ENCODE results near the gene TOR1AIP2.

TOR1AIP2 gene

DNA sequence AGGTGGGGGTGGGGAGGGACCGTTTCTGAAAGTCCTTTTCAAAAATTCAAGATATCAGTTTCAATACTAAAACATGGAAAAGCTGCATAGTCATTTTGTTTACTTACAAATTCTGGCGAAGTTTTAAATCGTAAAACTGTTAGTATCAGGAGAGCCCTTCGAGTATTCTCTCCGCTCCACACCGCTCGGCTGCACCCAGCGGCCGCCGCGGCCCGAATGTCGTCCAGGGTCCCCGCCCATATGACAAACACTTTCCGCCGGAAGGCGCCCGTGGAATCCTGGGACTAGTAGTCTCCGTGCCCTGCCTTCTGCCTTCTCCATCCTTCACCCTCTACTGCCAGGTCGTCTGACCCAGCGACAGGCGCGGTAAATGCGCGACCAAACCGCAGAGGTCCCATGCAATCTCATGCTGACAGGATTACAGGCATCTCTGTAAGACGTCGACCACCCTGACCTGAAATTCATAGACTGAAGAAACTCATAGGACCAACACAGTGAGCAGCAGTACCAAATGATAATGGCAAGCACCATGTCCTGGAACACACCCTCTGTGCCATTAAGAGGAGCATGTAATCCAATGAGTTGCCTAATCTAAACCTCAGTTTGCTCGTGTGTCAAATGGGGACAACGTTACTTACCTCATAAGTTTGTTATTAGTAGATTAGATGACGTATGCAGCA lies at the start of gene TOR1AIP2:
Gene TOR1AIP2, minus strand, starts transcription at position 218 of the 680 bp plus-strand sequence. CDS start 25,138 bp downstream, outside the sequence.
- peak; percentile 85 for DNase-seq

DNA sequence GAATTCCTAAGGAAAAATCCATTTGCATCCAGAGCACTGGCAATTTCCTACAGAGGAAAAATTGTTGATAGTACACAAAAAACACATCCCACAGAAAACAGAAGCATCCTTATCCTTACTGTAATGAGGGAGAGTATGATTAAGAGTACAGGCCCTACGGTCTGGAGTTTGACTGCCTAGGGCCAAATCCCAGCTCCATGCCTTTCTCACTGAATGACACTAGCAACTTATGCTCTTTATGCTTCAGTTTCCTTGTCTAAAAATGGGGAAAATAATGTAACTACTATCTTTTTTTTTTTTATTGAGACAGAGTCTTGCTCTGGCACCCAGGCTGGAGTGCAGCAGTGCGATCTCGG lies 49.2 kb upstream of the TOR1AIP2 start:
- DNase-seq: no peak

DNA sequence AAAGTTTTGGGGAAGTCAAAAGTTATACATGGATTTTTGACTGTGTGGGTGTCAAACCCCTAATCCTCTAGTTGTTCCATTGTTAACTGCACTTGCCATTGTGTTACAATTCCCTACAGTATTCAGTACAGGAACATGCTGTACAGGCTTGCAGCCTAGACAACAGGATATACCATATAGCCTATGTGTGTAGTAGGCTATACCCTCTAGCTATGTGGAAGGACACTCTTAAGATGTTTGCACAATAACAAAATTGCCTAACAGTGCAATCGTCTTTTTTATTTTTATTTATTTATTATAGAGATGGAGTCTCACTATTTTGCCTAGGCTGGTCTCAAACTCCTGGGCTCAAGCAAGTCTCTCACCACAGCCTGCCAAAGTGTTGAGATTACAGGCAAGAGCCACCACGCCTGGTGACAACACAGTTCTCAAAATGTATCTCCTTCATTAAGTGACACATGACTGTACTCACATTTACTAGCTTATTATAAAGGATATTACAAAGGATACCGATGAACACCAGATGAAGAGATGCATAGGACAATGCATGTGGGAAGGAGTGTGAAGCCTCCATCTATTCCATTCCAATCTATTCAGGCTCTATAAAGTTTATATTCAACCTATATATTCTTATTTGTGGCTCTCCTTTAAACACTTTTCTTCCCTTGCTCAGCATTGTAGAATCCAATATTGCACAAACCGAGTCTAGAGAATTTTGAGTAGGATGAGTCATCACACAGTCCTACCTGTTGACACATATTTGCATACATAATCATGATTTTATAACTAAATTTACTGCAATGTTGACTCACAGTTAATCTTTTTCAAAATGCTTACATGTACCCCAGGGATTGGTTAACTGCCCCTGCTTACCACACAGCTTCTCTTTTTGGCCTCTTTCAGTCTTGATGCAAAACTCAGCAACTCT lies 48.6 kb upstream of the TOR1AIP2 start:
- DNase-seq: no peak

DNA sequence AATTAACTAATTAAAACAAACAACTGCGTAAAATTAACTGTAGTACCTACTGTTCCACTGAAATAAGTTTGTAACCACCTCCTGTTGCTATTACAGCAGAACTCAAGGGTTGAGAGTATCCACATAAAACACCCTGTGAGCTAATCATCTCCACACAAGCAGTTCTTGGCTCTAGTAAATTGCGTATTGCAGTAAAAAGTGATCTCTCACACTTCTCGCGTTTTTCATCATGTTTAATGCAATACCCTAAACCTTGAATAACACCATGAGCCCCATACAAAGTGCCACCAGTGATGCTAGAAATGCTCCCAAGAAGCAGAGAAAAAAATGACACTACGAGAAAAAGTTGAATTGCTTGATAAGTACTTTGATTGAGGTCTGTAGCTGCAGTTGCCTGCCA lies 47.7 kb upstream of the TOR1AIP2 start:
- DNase-seq: no peak

DNA sequence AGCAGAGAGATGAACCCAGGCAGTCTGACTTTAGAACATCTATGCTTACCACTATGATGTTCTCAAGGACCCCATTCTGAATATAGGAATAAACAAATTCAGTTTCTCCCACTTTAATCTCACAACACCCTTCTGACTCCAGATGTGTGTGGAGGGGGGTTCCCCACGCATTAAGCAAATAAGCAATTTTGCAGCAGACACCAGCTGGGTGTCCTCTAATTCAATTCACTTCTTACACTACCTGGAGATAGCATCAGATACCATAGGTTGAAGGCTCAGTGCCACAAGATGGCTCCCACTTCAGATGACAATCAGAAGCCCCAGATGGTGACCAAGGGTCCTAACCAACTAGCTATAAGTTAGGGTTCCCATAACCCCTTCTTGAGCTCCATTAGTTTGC lies 46.7 kb upstream of the TOR1AIP2 start:
- DNase-seq: no peak

DNA sequence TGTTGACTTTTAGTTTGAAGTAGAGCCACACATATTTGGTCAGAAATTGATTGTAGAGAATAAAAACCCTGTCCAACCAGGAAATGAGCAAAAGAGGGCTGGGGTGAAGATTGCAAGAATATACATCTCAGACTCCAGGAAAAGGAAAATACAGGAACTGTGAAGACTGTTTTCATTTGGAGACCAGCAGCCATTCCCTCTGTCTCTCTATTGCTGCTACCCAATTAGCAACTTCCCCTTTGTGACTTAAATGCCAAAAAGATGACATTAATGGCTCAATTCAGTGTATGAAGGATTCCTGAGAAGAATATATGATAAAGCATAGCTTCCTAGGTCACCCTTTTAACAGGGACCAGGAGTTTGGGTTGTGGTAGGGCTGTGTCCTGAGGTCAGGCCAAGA lies 45.4 kb upstream of the TOR1AIP2 start:
- DNase-seq: no peak

DNA sequence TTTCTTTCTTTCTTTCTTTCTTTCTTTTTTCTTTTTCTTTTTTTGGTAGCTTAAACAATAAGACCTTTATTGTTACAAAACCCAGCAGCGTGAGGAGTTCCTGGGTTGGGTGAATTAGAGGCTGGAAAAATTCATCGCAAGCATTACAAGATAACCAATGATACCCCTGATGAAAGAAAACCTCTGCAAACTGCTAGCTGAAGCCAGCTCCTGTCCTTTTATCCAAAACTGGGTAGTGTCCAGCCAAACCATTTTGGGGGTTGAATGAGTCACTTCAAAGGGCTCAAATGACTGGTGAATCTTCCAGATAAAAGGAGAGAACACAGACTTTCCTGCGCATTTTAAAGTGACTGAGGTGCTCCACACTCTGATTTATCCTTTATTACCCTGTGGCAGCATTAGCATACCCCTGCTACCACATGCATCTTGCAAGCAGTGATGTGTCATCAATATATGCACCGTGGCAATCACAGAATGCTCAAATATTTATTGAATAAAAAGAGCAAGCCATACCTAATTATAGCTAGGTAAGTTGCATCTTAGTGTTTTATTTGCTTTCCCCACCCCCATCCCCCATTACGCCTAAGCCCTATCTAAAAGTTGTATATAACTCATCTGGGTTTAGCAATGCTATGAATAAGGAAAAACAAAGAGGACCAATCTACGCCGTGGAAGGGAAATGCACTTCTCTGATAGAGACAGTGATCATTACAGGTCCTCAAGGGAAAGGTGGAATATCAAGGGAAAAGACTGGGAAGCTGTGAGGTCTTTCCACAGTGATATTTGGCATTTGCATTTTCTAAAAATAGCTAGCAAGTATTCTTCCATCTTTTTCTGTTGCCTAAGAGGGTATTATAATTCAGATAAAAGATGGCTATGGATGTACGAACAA lies 44.6 kb upstream of the TOR1AIP2 start:
- no peak for DNase-seq

DNA sequence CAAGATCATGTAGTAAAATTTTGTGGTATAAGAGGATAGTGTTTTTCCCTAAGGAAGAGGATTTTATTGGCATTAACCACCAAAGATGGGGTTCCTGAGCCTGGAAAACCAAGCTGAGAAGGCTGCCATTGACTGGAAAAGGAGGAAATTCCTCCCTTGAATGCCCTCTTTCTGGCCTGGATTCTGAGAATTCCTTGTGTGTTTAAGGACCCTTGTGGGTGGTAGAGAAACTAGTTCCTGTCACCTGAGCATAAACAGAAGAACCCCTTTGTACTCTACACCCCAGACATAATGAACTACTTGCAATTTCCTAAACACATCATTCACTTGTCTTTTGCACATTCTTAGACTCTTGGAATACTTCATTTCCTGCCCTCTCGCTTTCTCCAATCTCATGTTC lies 43.9 kb upstream of the TOR1AIP2 start:
- DNase-seq: no peak

DNA sequence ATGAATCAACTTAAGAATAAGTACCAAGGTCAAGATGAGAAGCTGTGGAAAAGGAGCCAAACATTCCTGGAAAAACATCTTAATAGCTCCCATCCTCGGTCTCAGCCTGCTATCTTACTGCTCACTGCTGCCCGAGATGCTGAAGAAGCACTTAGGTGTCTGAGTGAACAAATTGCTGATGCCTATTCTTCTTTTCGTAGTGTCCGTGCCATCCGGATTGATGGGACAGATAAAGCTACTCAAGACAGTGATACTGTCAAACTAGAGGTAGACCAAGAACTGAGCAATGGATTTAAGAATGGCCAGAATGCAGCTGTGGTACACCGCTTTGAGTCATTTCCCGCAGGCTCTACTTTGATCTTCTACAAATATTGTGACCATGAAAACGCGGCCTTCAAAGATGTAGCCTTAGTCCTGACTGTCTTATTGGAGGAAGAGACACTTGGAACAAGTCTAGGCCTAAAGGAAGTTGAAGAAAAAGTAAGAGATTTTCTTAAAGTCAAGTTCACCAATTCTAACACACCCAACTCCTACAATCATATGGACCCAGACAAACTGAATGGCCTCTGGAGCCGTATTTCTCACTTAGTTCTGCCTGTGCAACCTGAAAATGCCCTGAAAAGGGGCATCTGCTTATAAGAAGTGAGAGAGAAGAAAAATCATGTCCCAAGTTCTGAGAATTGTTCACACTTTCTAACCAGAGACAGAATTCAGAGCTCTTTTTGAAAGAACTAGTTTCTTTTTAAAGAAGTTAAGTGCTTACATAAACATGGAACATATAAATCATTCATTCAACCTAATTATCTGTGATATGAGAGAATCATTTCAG lies 40.2 kb upstream of the TOR1AIP2 start:
- no peak for DNase-seq

DNA sequence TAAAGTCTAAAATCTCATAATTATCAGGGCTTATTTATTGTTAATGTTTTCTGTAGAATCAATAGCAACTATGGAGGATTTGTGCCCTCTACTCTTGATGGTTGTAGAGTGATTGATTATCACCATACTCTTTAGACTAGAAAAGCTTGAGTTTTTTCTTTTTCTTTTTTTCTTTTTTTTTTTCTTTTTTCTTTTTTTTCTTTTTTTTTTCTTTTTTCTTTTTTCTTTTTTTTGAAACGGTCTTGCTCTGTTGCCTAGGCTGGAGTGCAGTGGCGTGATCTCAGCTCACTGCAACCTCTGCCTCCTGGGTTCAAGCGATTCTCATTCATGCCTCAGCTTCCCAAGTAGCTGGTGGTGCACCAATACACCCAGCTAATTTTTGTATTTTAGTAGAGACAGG lies 34.2 kb upstream of the TOR1AIP2 start:
- DNase-seq: no peak

DNA sequence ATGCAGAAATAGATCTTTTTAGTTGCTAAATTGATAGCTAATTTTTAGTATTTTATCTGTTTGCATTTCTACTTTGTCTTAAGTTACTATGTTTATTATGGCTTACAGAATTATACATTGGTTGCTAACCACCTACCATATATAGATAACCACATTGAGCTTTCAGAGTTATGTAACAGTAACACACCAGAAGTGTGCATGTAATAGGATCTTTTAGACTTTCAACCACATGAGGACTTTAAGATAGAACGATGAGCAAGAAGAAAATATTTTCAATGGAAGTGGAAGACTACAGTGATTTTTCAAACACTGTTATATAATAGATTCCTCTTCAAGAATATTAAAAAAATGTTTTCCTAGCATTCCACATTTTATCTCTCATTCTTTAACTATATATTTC lies 33.3 kb upstream of the TOR1AIP2 start:
- DNase-seq: no peak

DNA sequence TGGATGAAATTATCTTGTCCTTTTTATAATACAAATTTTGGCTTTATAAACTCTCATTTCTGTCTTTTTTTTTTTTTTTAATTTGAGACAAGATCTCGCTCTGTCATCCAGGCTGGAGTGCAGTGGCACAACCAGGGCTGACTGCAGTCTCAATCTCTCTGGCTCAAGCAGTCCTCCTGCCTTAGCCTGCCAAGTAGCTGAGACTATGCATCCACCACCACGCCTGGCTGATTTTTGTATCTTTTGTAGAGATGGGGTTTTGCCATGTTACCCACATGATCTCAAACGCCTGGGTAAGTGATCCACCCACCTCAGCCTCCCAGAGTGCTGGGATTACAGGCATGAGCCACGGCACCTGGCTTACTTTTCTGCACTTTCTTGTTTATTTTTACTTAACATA lies 12.0 kb upstream of the TOR1AIP2 start:
- no peak for DNase-seq

DNA sequence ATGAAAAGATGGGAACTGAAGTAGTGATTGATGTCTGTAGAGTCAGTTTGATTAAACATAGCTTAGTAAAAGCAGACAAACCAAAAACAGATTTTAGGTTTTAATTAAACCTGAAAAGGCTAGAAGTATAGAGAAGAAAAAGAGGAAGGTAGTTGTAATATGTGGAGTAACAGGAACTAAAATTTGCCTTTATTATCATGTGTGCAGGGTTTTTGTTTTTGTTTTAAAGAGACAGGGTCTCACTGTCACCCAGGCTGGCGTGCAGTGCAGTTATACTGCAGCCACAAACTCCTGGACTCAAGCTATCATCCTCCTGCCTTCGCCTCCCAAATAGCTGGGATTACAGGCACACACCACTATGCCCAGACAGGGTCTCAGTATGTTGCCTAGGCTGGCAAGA lies 10.5 kb upstream of the TOR1AIP2 start:
- DNase-seq: no peak

DNA sequence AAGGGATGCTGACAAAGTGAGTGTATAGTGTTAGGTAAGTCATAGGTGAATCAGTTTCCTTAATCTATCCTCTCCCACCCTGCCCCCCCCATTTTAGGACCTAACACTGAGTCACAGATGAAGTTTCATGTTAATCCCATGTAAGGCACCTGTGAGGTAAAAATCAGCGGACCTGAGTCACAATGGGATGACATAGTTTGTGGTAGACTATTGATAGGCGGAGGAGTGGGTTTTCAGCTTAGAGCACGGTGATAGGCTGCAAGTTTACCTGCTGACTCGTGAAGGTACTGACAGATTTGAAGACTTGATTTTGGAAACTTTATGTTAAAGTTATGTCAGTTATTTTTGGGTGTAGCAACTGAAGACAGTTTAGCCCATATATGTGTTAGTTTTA lies 6.1 kb upstream of the TOR1AIP2 start:
- peak; percentile 2 for DNase-seq

DNA sequence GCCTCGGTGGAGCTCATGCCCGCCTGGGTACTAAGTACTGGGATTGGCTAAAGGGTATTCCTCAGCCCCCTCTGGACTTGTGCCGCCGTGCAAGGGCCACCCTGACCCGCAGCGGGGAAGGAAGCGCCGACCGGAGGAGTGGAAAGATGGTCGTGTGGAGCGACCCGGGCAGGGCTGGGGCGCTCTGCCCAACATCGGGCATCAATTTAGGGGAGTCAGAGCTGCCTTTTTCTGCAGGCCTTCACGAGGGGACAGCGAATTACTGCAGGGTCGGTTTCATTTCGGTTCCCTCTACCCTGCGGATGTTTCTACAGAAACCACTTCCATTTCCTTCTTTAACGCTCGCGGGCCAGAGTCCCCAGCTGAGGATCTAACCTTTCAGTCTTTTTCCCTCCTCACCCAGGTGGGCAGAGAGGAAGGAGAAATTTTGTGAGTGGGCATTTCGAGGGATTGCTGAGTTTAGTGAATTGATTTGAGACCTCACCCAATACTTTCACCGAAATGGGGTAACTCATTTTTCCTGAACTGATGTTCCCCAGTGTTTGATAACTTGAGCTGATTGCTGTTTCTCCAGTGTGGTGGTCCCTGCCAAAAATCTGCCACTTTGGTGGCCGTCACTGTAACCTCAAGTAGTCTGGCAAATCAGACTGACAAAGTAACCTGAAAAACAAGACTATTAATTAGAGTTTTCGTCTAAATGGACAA lies 5.6 kb upstream of the TOR1AIP2 start:
- DNase-seq: peak; percentile 30

DNA sequence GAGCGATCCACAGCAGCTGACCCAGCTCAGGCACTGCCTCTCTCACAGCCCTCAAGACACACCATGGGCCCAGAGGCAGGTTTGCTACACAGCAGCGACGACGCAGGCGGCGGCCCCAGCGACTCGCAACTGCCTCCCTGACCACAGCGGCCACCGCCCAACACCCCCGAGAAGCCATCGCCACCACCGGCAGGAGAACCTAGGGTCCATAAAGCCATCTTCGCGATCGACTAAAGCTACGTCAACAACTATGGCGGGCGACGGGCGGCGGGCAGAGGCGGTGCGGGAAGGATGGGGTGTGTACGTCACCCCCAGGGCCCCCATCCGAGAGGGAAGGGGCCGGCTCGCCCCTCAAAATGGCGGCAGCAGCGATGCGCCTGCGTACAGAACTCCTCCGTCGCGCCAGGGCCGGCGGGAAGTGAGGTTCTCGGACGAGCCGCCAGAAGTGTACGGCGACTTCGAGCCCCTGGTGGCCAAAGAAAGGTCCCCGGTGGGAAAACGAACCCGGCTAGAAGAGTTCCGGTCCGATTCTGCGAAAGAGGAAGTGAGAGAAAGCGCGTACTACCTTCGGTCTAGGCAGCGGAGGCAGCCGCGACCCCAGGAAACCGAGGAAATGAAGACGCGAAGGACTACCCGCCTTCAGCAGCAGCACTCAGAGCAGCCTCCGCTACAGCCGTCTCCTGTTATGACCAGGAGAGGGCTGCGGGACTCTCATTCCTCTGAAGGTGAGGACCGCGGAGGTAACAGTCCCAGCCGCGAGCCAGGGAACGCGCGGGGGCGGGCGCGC lies 4.8 kb upstream of the TOR1AIP2 start, which contains the start of gene TOR1AIP1:
Gene TOR1AIP1, plus strand, starts transcription at position 33 of the 787 bp plus-strand sequence. Its CDS starts 218 bp downstream, at position 251.
- peak; percentile 98 for DNase-seq

DNA sequence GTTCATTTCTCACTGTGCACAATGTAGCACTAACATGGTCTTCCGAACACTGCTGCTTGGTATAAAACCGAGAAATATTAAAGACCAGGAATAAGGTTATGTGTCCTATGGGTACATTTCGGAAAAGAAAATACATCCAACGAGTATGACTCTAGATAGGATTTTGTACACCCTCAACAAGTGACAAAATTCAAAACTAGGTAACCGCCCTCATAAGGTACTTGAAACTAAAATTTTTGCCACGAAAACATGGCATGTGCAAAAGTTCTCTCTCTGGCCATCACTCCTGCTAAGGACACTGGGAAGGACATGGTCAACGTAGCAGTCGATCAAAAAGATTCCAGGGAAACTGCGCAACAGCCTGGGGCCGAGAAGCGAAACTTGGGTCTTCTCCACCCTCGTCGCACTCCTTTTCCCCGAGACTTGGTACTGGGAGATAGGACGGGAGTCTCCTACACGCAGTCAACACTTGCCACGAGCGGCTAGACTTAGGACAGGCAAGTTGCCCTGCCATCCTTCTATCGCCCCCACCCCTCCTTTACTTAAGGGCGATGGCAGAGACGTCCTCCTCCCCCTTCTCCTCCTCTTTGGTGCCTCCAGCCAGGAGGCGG lies 4.1 kb upstream of the TOR1AIP2 start:
- DNase-seq: no peak

DNA sequence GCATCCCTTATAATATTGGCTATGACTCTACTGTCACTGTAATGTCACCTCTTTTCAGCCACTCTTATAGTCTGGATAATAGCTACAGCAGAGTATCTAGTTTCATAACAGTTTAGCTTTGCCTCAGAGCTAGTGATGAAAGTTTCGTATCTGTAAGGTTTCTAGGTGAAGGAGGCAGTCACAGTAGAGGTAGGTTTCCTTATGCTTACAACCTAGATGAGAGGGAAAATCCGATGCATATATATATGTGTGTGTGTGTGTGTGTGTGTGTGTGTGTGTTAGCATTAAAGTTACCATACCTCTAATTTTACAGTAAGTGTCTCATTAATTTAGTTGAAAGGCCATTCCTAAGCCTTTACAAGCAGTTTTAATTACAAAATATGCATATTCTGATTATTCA lies 2.2 kb upstream of the TOR1AIP2 start:
- DNase-seq: no peak

DNA sequence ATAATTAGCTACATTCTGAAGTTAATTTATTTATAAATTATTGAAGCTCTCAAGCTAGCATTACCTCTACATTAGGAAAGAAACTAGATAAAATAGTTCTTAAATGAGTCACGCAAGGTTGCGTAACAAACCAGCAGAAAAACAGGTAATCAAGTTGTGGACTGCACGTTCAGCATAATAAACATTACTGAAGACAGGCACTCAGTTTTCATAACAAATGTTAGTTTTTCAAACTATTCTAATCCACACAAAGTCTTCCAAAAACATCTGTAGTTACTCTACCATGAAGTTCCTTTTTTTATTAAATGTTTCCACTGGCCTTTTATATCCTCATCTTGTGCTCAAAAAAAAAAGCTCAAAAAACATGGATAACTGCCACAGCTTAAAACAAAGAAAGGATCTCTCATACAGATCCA lies 1.3 kb downstream of the TOR1AIP2 start:
- no peak for DNase-seq

DNA sequence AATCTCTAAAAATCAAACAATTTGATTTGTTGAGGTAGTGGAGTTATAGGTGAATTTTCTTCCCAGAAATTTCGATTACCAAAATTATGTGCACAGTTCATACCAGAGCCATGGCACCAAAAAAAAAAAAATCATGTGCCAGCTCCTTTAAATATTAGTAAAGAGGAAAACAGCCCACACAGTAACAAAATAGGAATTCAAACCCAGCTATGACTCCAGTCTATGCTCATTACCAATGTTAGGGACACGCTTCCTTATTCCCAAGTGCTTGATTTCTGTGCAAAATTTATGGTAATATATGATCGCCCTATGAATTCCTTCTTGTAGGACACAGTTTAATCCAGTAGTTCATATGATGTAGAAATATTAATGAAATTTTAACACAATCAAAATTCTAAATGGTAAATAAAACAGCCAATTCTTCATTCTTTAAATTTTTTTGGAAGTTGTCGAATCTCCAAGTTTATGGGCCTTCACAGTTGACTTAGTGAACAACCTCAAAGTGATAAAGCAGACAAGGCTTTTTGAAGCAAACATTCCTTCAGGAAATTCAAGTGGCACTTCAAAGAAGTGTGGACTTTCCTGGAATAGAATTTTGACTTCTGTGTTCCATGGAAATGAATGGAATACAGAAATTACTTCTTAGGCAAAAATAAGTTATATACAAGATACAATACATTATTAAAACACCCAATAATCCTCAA lies 1.9 kb downstream of the TOR1AIP2 start:
- no peak for DNase-seq
